WTC11 (cell line): ENCODE data around the gene ZNF593. TPM values are rescaled to one million over a fixed set of nuclear protein-coding genes. Genes with fewer than 3 reads are reported as not detected.

ENCODE experiments used
- ATAC-seq: fragments of 200-7000 bp; cut with Tn5 transposase; 2 replicates; pipeline ENCODE4 v1.10.0; 2021; ENCODE audit warnings: mild to moderate bottlenecking, moderate library complexity
- CTCF ChIA-PET: fragments of 300-600 bp; sonication (Branson Sonifier 250); formaldehyde crosslinking; loops from one replicate; lab custom pipeline; 2021; ENCODE audit warnings: antibody characterized with exemption; lab: Charles Lee
- POLR2A ChIA-PET: fragments of 350-600 bp; sonication (Branson Sonifier 250); formaldehyde crosslinking; loops from one replicate; lab custom pipeline; 2021; ENCODE audit warnings: antibody characterized with exemption; lab: Charles Lee
- DNase-seq: peaks from one replicate; pipeline ENCODE4 v3.0.0; 2021; ENCODE audit warnings: low spot score
- H3K27ac Mint-ChIP-seq: 2 replicates; pipeline ENCODE4 v1.8.0; 2021; ENCODE audit warnings: mixed read lengths
- H3K27me3 Mint-ChIP-seq: 2 replicates; pipeline ENCODE4 v1.8.0; 2021; ENCODE audit warnings: low read depth, mild to moderate bottlenecking, moderate library complexity, mixed read lengths
- H3K36me3 Mint-ChIP-seq: 2 replicates; pipeline ENCODE4 v1.8.0; 2021; ENCODE audit warnings: mixed read lengths
- H3K4me1 Mint-ChIP-seq: 2 replicates; pipeline ENCODE4 v1.8.0; 2022; ENCODE audit warnings: mixed read lengths
- H3K4me3 Mint-ChIP-seq: 2 replicates; pipeline ENCODE4 v1.8.0; 2021; ENCODE audit warnings: mild to moderate bottlenecking, moderate library complexity, mixed read lengths
- H3K9me3 Mint-ChIP-seq: 2 replicates; pipeline ENCODE4 v1.8.0; 2021; ENCODE audit warnings: mixed read lengths
- AR ChIP-seq: fragments of 250-450 bp; sonication (Bioruptor Pico); IDR thresholded peaks from 2 replicates; pipeline ENCODE4 v1.9.0; 2021; ENCODE audit warnings: mild to moderate bottlenecking
- ATF3 ChIP-seq: sonication (generic); formaldehyde crosslinking; conservative IDR thresholded peaks from 2 replicates; pipeline ENCODE4 v1.8.1; 2022; ENCODE audit warnings: mild to moderate bottlenecking, missing genetic modification reagents
- ATF6 ChIP-seq: sonication (generic); formaldehyde crosslinking; IDR thresholded peaks from 2 replicates; pipeline ENCODE4 v1.8.1; 2023; ENCODE audit warnings: mild to moderate bottlenecking, missing genetic modification reagents
- CTCF ChIP-seq: fragments of 200-600 bp; IDR thresholded peaks from 2 replicates; pipeline ENCODE4 v1.8.0; 2022; ENCODE audit warnings: antibody characterized with exemption
- E2F4 ChIP-seq: sonication (generic); formaldehyde crosslinking; IDR thresholded peaks from 2 replicates; pipeline ENCODE4 v1.8.1; 2022; ENCODE audit warnings: low read depth, mild to moderate bottlenecking, moderate library complexity, missing genetic modification reagents, borderline replicate concordance
- E2F5 ChIP-seq: sonication (generic); formaldehyde crosslinking; IDR thresholded peaks from 2 replicates; pipeline ENCODE4 v1.8.1; 2022; ENCODE audit warnings: mild to moderate bottlenecking, moderate library complexity, missing genetic modification reagents
- ELF4 ChIP-seq: sonication (generic); formaldehyde crosslinking; IDR thresholded peaks from 2 replicates; pipeline ENCODE4 v1.8.1; 2022; ENCODE audit warnings: low read depth, mild to moderate bottlenecking, moderate library complexity, missing genetic modification reagents
- ETV6 ChIP-seq: sonication (generic); formaldehyde crosslinking; IDR thresholded peaks from 2 replicates; pipeline ENCODE4 v1.8.1; 2022; ENCODE audit warnings: mild to moderate bottlenecking, missing genetic modification reagents
- GABPB1 ChIP-seq: sonication (generic); formaldehyde crosslinking; IDR thresholded peaks from 2 replicates; pipeline ENCODE4 v1.8.1; 2023; ENCODE audit warnings: mild to moderate bottlenecking, missing genetic modification reagents
- MYBL2 ChIP-seq: sonication (generic); formaldehyde crosslinking; IDR thresholded peaks from 2 replicates; pipeline ENCODE4 v1.8.1; 2023; ENCODE audit warnings: mild to moderate bottlenecking, moderate library complexity, missing genetic modification reagents
- NR1H2 ChIP-seq: sonication (generic); formaldehyde crosslinking; IDR thresholded peaks from 2 replicates; pipeline ENCODE4 v1.9.0; 2021; ENCODE audit warnings: mild to moderate bottlenecking, moderate library complexity, missing genetic modification reagents
- PREB ChIP-seq: sonication (generic); formaldehyde crosslinking; IDR thresholded peaks from 2 replicates; pipeline ENCODE4 v1.8.1; 2022; ENCODE audit warnings: mild to moderate bottlenecking, missing genetic modification reagents, moderate library complexity, borderline replicate concordance
- SMAD4 ChIP-seq: sonication (generic); formaldehyde crosslinking; IDR thresholded peaks from 2 replicates; pipeline ENCODE4 v1.8.0; 2022; ENCODE audit warnings: mild to moderate bottlenecking, missing genetic modification reagents
- SP1 ChIP-seq: sonication (generic); formaldehyde crosslinking; conservative IDR thresholded peaks from 2 replicates; pipeline ENCODE4 v1.8.1; 2022; ENCODE audit warnings: missing genetic modification reagents
- TEAD1 ChIP-seq: sonication (generic); formaldehyde crosslinking; IDR thresholded peaks from 2 replicates; pipeline ENCODE4 v1.8.0; 2022; ENCODE audit warnings: mild to moderate bottlenecking, missing genetic modification reagents
- TEAD4 ChIP-seq: sonication (generic); formaldehyde crosslinking; IDR thresholded peaks from 2 replicates; pipeline ENCODE4 v1.8.0; 2022; ENCODE audit warnings: mild to moderate bottlenecking, missing genetic modification reagents
- USF1 ChIP-seq: sonication (generic); formaldehyde crosslinking; IDR thresholded peaks from 2 replicates; pipeline ENCODE4 v1.8.0; 2022; ENCODE audit warnings: mild to moderate bottlenecking, missing genetic modification reagents
- ZMAT4 ChIP-seq: fragments of 250-450 bp; sonication (Bioruptor Pico); IDR thresholded peaks from 2 replicates; pipeline ENCODE4 v1.9.0; 2021; ENCODE audit warnings: mild to moderate bottlenecking
- ZNF121 ChIP-seq: sonication (generic); formaldehyde crosslinking; IDR thresholded peaks from 2 replicates; pipeline ENCODE4 v1.8.0; 2023; ENCODE audit warnings: missing genetic modification reagents
- ZNF281 ChIP-seq: sonication (generic); formaldehyde crosslinking; IDR thresholded peaks from 2 replicates; pipeline ENCODE4 v1.8.0; 2023; ENCODE audit warnings: mild to moderate bottlenecking, missing genetic modification reagents
- ZNF416 ChIP-seq: fragments of 250-450 bp; sonication (Bioruptor Pico); IDR thresholded peaks from 2 replicates; pipeline ENCODE4 v1.9.0; 2021; ENCODE audit warnings: mild to moderate bottlenecking, inconsistent platforms
- total RNA-seq: library from RNA; stranded (reverse); gene quantifications from 3 replicates; pipeline ENCODE4 v1.2.3, GENCODE V29; 2021

The ZNF593 gene
- total RNA-seq, 1 experiment from 2014 or later, result 49.1 TPM

GRCh38 chr1:26169198-26169554, 532 bp upstream of the ZNF593 start:
- ATAC-seq (no peak), DNase-seq (no peak)
- Mint-ChIP-seq H3K9me3 (no peaks in the 10 kb centered on the region), H3K27ac (no peak overlapping the region), H3K4me3 (peak overlapping the region; percentile 85), H3K27me3 (peaks cover 21% of the 10 kb centered on the region), H3K36me3 (no peaks in the 10 kb centered on the region), H3K4me1 (peaks cover 35% of the 10 kb centered on the region)
- POLR2A ChIA-PET, result interaction anchor here (0.6 to 1.8 kb wide), 4 partner anchors 13 to 65 kb away, joined by 4 to 9 read pairs (median 6); partner anchors contain the start of genes CATSPER4 and CEP85
- CTCF ChIA-PET, result interaction anchor here (0.6 to 4.0 kb wide), 47 partner anchors 8 to 1442 kb away, joined by 3 to 61 read pairs (median 6); partner anchors contain the start of genes CATSPER4, CEP85, FAM110D and PDIK1L
- TF ChIP-seq TEAD4 (CRISPR knock-in tag) (no peak), GABPB1 (CRISPR knock-in tag) (no peak), PREB (no peak), SMAD4 (CRISPR knock-in tag) (no peak), USF1 (CRISPR knock-in tag) (no peak), AR (CRISPR knock-in tag) (no peak), NR1H2 (CRISPR knock-in tag) (no peak), TEAD1 (CRISPR knock-in tag) (no peak), ELF4 (CRISPR knock-in tag) (no peak), ZNF281 (CRISPR knock-in tag) (no peak), CTCF (no peak), ZNF121 (no peak), ATF3 (CRISPR knock-in tag) (no peak)

GRCh38 chr1:26170472-26170821, 739 bp downstream of the ZNF593 start:
- H3K36me3 Mint-ChIP-seq, result no peaks in the 10 kb centered on the region
- peak overlapping the region; percentile 85 for H3K4me3 Mint-ChIP-seq
- no peak for ATAC-seq
- DNase-seq, result no peak
- H3K27ac Mint-ChIP-seq, result no peak overlapping the region
- H3K27me3 Mint-ChIP-seq, result peaks cover 9% of the 10 kb centered on the region
- H3K4me1 Mint-ChIP-seq, result peaks cover 25% of the 10 kb centered on the region
- CTCF ChIA-PET, result interaction anchor here (0.6 to 4.0 kb wide), 29 partner anchors 8 to 275 kb away, joined by 3 to 61 read pairs (median 7); partner anchors contain the start of genes CATSPER4, CEP85, FAM110D and PDIK1L
- POLR2A ChIA-PET, result interaction anchor here (1.4 to 1.8 kb wide), 3 partner anchors 14 to 64 kb away, joined by 4 to 9 read pairs (median 7); partner anchors contain the start of genes CATSPER4 and CEP85
- H3K9me3 Mint-ChIP-seq, result no peaks in the 10 kb centered on the region
- no peak for TF ChIP-seq E2F4 (CRISPR knock-in tag)
- no peak for TF ChIP-seq E2F5 (CRISPR knock-in tag)
- no peak for TF ChIP-seq ATF6 (CRISPR knock-in tag)
- no peak for TF ChIP-seq ZMAT4
- TF ChIP-seq ETV6 (CRISPR knock-in tag), result no peak
- no peak for TF ChIP-seq ZNF416
- TF ChIP-seq SP1 (CRISPR knock-in tag), result no peak
- no peak for TF ChIP-seq MYBL2 (CRISPR knock-in tag)
